Measurements from ENCODE around the gene GSTO1.

GSTO1 gene

GRCh38 chr10:104279550-104280259 lies 25.0 kb downstream of the GSTO1 start:
- Histone ChIP-seq H3K27ac (ENCODE audit: low read length) (no peak overlapping the region), H3K36me3 (ENCODE audit: control insufficient read depth in 1 of 2, insufficient read depth in 2 of 2, low read length in 2 of 2) (no peaks in the 10 kb centered on the region)

GRCh38 chr10:104281694-104282093 lies 27.0 kb downstream of the GSTO1 start:
- H3K4me1 ChIP-seq (ENCODE audit: control insufficient read depth in 1 of 2, insufficient read depth in 2 of 2, low read length in 2 of 2) = no peaks in the 10 kb centered on the region
- no peaks in the 10 kb centered on the region for H3K27me3 ChIP-seq (ENCODE audit: low read depth, low read length)
- no peaks in the 10 kb centered on the region for H3K36me3 ChIP-seq (ENCODE audit: control insufficient read depth in 1 of 2, insufficient read depth in 2 of 2, low read length in 2 of 2)
- H3K27ac ChIP-seq (ENCODE audit: low read length) = no peak overlapping the region
- no peaks in the 10 kb centered on the region for H3K9me3 ChIP-seq (ENCODE audit: control insufficient read depth in 1 of 2, low read length in 2 of 2)
- H3K4me3 ChIP-seq (ENCODE audit: low read depth in 1 of 2, low read length in 2 of 2) = no peak overlapping the region

More at GRCh38 chr10:104279550-104280259, 25.0 kb downstream of the GSTO1 start:
- no peak overlapping the region for H3K4me3 ChIP-seq (ENCODE audit: low read depth in 1 of 2, low read length in 2 of 2)
- H3K9me3 ChIP-seq (ENCODE audit: control insufficient read depth in 1 of 2, low read length in 2 of 2) = no peaks in the 10 kb centered on the region
- H3K27me3 ChIP-seq (ENCODE audit: low read depth, low read length) = no peaks in the 10 kb centered on the region
- H3K4me1 ChIP-seq (ENCODE audit: control insufficient read depth in 1 of 2, insufficient read depth in 2 of 2, low read length in 2 of 2) = peaks cover 0 to 6% of the 10 kb centered on the region in 2 donors

GRCh38 chr10:104284846-104285245 lies 30.2 kb downstream of the GSTO1 start:
- H3K9me3 ChIP-seq (ENCODE audit: control insufficient read depth in 1 of 2, low read length in 2 of 2) = no peaks in the 10 kb centered on the region
- H3K27ac ChIP-seq (ENCODE audit: low read length) = no peak overlapping the region
- H3K4me3 ChIP-seq (ENCODE audit: low read depth in 1 of 2, low read length in 2 of 2) = no peak overlapping the region
- H3K36me3 ChIP-seq (ENCODE audit: control insufficient read depth in 1 of 2, insufficient read depth in 2 of 2, low read length in 2 of 2) = no peaks in the 10 kb centered on the region
- no peaks in the 10 kb centered on the region for H3K27me3 ChIP-seq (ENCODE audit: low read depth, low read length)
- no peaks in the 10 kb centered on the region for H3K4me1 ChIP-seq (ENCODE audit: control insufficient read depth in 1 of 2, insufficient read depth in 2 of 2, low read length in 2 of 2)

GRCh38 chr10:104286939-104287338 lies 32.2 kb downstream of the GSTO1 start:
- Histone ChIP-seq H3K36me3 (ENCODE audit: control insufficient read depth in 1 of 2, insufficient read depth in 2 of 2, low read length in 2 of 2) (no peaks in the 10 kb centered on the region), H3K9me3 (ENCODE audit: control insufficient read depth in 1 of 2, low read length in 2 of 2) (no peaks in the 10 kb centered on the region), H3K4me3 (ENCODE audit: low read depth in 1 of 2, low read length in 2 of 2) (no peak overlapping the region), H3K27me3 (ENCODE audit: low read depth, low read length) (no peaks in the 10 kb centered on the region), H3K27ac (ENCODE audit: low read length) (no peak overlapping the region), H3K4me1 (ENCODE audit: control insufficient read depth in 1 of 2, insufficient read depth in 2 of 2, low read length in 2 of 2) (peaks cover 0 to 11% of the 10 kb centered on the region in 2 donors)

DNA sequence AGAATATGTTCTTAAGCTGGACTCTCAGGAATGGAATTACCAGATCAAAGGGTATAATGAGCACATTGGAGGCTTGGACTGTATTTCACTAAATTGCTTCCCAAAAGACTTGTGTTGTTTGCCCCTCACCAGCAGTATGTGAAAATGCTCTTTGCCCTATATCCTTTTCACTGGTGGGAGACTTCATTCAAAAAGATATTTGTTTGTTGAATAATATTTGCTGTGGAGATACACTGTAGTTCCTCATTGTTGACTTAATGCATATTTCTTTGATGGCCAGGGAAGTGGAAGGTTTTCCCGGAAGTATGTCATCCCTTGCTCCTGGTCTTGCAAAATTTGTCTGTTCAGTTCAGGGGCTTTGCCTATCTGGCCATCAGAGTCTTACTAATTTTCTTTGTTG lies 33.7 kb downstream of the GSTO1 start:
- Histone ChIP-seq H3K4me1 (ENCODE audit: control insufficient read depth in 1 of 2, insufficient read depth in 2 of 2, low read length in 2 of 2) (peaks cover 0 to 12% of the 10 kb centered on the region in 2 donors), H3K36me3 (ENCODE audit: control insufficient read depth in 1 of 2, insufficient read depth in 2 of 2, low read length in 2 of 2) (no peaks in the 10 kb centered on the region), H3K4me3 (ENCODE audit: low read depth in 1 of 2, low read length in 2 of 2) (no peak overlapping the region), H3K27me3 (ENCODE audit: low read depth, low read length) (no peaks in the 10 kb centered on the region), H3K27ac (ENCODE audit: low read length) (no peak overlapping the region), H3K9me3 (ENCODE audit: control insufficient read depth in 1 of 2, low read length in 2 of 2) (no peaks in the 10 kb centered on the region)

- Histone ChIP-seq H3K27ac (ENCODE audit: low read length) (no peak overlapping the region), H3K27me3 (ENCODE audit: low read depth, low read length) (no peaks in the 10 kb centered on the region)
These were observed 36.8 kb downstream of the GSTO1 start for GRCh38 chr10:104291439-104291951.

GRCh38 chr10:104293011-104293410 lies 38.3 kb downstream of the GSTO1 start:
- H3K36me3 ChIP-seq (ENCODE audit: control insufficient read depth in 1 of 2, insufficient read depth in 2 of 2, low read length in 2 of 2) = no peaks in the 10 kb centered on the region
- no peaks in the 10 kb centered on the region for H3K9me3 ChIP-seq (ENCODE audit: control insufficient read depth in 1 of 2, low read length in 2 of 2)
- H3K27me3 ChIP-seq (ENCODE audit: low read depth, low read length) = no peaks in the 10 kb centered on the region
- H3K4me1 ChIP-seq (ENCODE audit: control insufficient read depth in 1 of 2, insufficient read depth in 2 of 2, low read length in 2 of 2) = peaks cover 0 to 12% of the 10 kb centered on the region in 2 donors
- H3K4me3 ChIP-seq (ENCODE audit: low read depth in 1 of 2, low read length in 2 of 2) = no peak overlapping the region
- H3K27ac ChIP-seq (ENCODE audit: low read length) = no peak overlapping the region

More at GRCh38 chr10:104291439-104291951, 36.8 kb downstream of the GSTO1 start:
- Histone ChIP-seq H3K9me3 (ENCODE audit: control insufficient read depth in 1 of 2, low read length in 2 of 2) (no peaks in the 10 kb centered on the region), H3K4me1 (ENCODE audit: control insufficient read depth in 1 of 2, insufficient read depth in 2 of 2, low read length in 2 of 2) (peaks cover 0 to 12% of the 10 kb centered on the region in 2 donors), H3K4me3 (ENCODE audit: low read depth in 1 of 2, low read length in 2 of 2) (no peak overlapping the region), H3K36me3 (ENCODE audit: control insufficient read depth in 1 of 2, insufficient read depth in 2 of 2, low read length in 2 of 2) (no peaks in the 10 kb centered on the region)

GRCh38 chr10:104293781-104294321 lies 39.2 kb downstream of the GSTO1 start:
- H3K36me3 ChIP-seq (ENCODE audit: control insufficient read depth in 1 of 2, insufficient read depth in 2 of 2, low read length in 2 of 2) = no peaks in the 10 kb centered on the region
- no peak overlapping the region for H3K4me3 ChIP-seq (ENCODE audit: low read depth in 1 of 2, low read length in 2 of 2)
- no peak overlapping the region for H3K27ac ChIP-seq (ENCODE audit: low read length)
- H3K9me3 ChIP-seq (ENCODE audit: control insufficient read depth in 1 of 2, low read length in 2 of 2) = no peaks in the 10 kb centered on the region
- H3K4me1 ChIP-seq (ENCODE audit: control insufficient read depth in 1 of 2, insufficient read depth in 2 of 2, low read length in 2 of 2) = peaks cover 0 to 12% of the 10 kb centered on the region in 2 donors
- no peaks in the 10 kb centered on the region for H3K27me3 ChIP-seq (ENCODE audit: low read depth, low read length)

DNA sequence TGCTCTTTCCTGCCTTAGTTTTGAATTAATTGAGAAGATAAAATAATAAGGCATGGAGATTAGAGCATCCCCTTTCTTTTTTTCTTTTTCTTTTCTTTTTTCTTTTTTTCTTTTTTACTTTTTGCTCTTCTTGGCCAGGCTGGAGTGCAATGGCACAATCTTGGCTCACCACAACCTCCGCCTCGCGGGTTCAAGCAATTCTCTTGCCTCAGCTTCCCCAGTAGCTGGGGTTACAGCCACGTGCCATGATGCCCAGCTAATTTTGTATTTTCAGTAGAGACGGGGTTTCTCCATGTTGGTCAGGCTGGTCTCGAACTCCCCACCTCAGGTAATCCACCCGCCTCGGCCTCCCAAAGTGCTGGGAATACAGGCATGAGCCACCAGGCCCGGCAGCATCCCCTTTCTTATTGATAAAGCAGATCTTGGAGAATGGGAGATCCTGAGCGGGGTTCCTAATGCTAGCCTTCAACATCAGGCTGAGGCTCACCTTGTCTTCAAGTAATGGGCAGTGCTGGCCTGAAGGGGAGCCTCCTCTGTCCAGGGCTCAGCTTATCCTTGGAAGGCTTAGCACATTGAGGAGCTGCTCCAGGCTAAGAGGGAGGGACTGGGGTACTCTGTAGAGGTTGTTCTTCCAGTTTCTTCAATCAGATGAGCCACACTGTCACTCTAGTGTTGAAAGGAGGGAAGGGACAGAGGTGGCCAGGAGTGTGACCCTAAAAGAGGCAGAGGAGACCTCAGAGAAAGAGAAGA lies 42.2 kb downstream of the GSTO1 start:
- peaks cover 0 to 9% of the 10 kb centered on the region in 2 donors for H3K36me3 ChIP-seq (ENCODE audit: control insufficient read depth in 1 of 2, insufficient read depth in 2 of 2, low read length in 2 of 2)
- no peak overlapping the region for H3K4me3 ChIP-seq (ENCODE audit: low read depth in 1 of 2, low read length in 2 of 2)
- H3K9me3 ChIP-seq (ENCODE audit: control insufficient read depth in 1 of 2, low read length in 2 of 2) = no peaks in the 10 kb centered on the region
- no peaks in the 10 kb centered on the region for H3K27me3 ChIP-seq (ENCODE audit: low read depth, low read length)
- H3K4me1 ChIP-seq (ENCODE audit: control insufficient read depth in 1 of 2, insufficient read depth in 2 of 2, low read length in 2 of 2) = peaks cover 0 to 10% of the 10 kb centered on the region in 2 donors
- no peak overlapping the region for H3K27ac ChIP-seq (ENCODE audit: low read length)

DNA sequence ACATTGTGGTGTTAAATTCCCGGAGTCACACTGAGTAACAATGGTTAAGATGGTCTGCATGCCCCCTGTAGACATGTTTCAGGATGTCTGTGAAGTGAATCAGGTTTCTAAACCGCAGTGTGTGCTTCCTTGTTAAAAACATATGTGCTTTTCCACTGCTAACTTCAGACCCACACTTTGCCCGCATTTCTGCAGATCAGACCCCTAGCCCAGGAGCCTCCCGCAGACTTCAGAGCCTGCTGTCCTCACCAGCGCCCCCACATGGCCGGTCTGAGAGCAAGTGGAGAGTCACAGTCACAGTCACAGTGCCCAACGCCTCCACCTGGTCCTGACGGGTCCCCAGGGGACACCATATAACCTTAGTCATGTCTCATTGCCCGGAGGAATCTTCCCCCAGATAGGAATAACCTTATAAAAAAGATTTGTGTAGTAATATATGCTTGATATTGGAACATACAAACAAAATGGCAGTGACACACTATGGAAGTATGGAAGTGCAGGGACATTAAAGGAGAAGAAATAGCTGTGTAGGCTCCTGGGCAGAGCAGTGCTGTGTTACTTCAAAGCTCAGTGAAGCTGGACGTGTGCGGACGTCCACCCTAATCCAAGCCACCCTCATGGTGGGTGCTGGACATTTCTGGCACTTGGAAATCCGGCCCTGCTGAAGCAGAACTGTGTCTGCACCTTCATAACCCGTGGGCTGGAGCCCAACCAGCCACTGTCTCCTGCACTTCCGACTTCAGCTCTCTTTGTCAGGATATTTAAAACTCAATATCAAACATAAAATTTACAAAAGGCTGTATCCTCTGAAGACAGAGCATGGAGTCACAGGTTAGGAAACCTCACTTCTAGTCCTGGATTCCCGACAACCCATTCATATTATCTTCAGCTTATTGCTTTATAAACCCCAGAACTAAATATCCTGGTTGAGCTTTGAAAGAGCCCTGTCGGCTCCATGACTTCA lies 43.3 kb downstream of the GSTO1 start:
- no peaks in the 10 kb centered on the region for H3K27me3 ChIP-seq (ENCODE audit: low read depth, low read length)
- H3K9me3 ChIP-seq (ENCODE audit: control insufficient read depth in 1 of 2, low read length in 2 of 2) = no peaks in the 10 kb centered on the region
- no peak overlapping the region for H3K4me3 ChIP-seq (ENCODE audit: low read depth in 1 of 2, low read length in 2 of 2)
- H3K27ac ChIP-seq (ENCODE audit: low read length) = no peak overlapping the region
- H3K4me1 ChIP-seq (ENCODE audit: control insufficient read depth in 1 of 2, insufficient read depth in 2 of 2, low read length in 2 of 2) = peaks cover 0 to 9% of the 10 kb centered on the region in 2 donors
- peaks cover 0 to 9% of the 10 kb centered on the region in 2 donors for H3K36me3 ChIP-seq (ENCODE audit: control insufficient read depth in 1 of 2, insufficient read depth in 2 of 2, low read length in 2 of 2)
